Natural killer cell (primary cell): ENCODE data around the gene HARBI1. TPM values are rescaled to one million over a fixed set of nuclear protein-coding genes. Genes with fewer than 3 reads are reported as not detected.

Experiments
- ATAC-seq, 3 donors: fragments of 150-1000 bp in 2 of 3; fragments of 200-7000 bp in 1 of 3; cut with Tn5 transposase; 1 replicate in 1 of 3; 2 replicates in 2 of 3; pipeline ENCODE4 v1.10.0; 2021; ENCODE audit warnings: mild to moderate bottlenecking in 2 of 3, moderate library complexity in 2 of 3
- DNase-seq, 2 donors: peaks; one replicate each; pipeline versions ENCODE4 v3.0.0 to v3.0.0-alpha.2; 2013 to 2021; ENCODE audit warnings: mixed read lengths in 1 of 2
- H3K27ac ChIP-seq: one replicate; pipeline ENCODE4 v1.5.1; 2013; ENCODE audit warnings: mild to moderate bottlenecking, low read length
- H3K27me3 ChIP-seq: one replicate; pipeline ENCODE4 v1.6.1; 2013; ENCODE audit warnings: low read length; ENCODE audit not compliant: control insufficient read depth, insufficient read depth
- H3K36me3 ChIP-seq: one replicate; pipeline ENCODE4 v1.6.1; 2013; ENCODE audit warnings: low read length; ENCODE audit not compliant: control insufficient read depth, insufficient read depth
- H3K4me1 ChIP-seq: one replicate; pipeline ENCODE4 v1.6.1; 2013; ENCODE audit warnings: low read length; ENCODE audit not compliant: control insufficient read depth, insufficient read depth
- H3K4me3 ChIP-seq: one replicate; pipeline ENCODE4 v1.5.1; 2013; ENCODE audit warnings: low read length
- H3K9me3 ChIP-seq: one replicate; pipeline ENCODE4 v1.6.1; 2013; ENCODE audit warnings: low read length; ENCODE audit not compliant: control insufficient read depth, insufficient read depth
- H3K27ac Mint-ChIP-seq, 2 donors: one replicate each; pipeline ENCODE4 v1.8.0; 2022; ENCODE audit warnings: mild to moderate bottlenecking in 2 of 2, mixed read lengths in 2 of 2, moderate library complexity in 1 of 2
- H3K27me3 Mint-ChIP-seq, 2 donors: one replicate each; pipeline ENCODE4 v1.8.0; 2022; ENCODE audit warnings: low read depth in 2 of 2, mixed read lengths in 2 of 2
- H3K36me3 Mint-ChIP-seq: one replicate; pipeline ENCODE4 v1.8.0; 2022; ENCODE audit warnings: mixed read lengths
- H3K4me1 Mint-ChIP-seq, 2 donors: one replicate each; pipeline ENCODE4 v1.8.0; 2022; ENCODE audit warnings: mixed read lengths in 2 of 2
- H3K4me3 Mint-ChIP-seq: one replicate; pipeline ENCODE4 v1.8.0; 2022; ENCODE audit warnings: mild to moderate bottlenecking, moderate library complexity, mixed read lengths
- H3K9me3 Mint-ChIP-seq, 2 donors: one replicate each; pipeline ENCODE4 v1.8.0; 2022; ENCODE audit warnings: mixed read lengths in 2 of 2
- CTCF ChIP-seq: fragments of 200-600 bp; IDR thresholded peaks from one replicate; pipeline ENCODE4 v1.8.0; 2022; ENCODE audit warnings: antibody characterized with exemption
- WGBS: methylation state at CpG from one replicate; pipeline ENCODE4 v1.1.7; 2013; ENCODE audit warnings: missing lambda C conversion rate; ENCODE audit not compliant: insufficient coverage; 5-methylcytosine and 5-hydroxymethylcytosine counted together
- intact Hi-C: fragments of 100-400 bp; cut with micrococcal nuclease; formaldehyde crosslinking; loops from one replicate; pipeline ENCODE4 v1.14.2; 2022
- total RNA-seq, 4 donors: library from RNA; stranded (reverse); fragments of 120-200 nt in 1 of 4; gene quantifications; one replicate each; pipeline versions ENCODE4 v1.2.3 to v1.2.4, GENCODE V29; 2013 to 2022

The HARBI1 gene
- total RNA-seq, 3 donors from 2014 or later (not counting 1 experiment from before 2014, with no cell fraction given): 9.9 to 16.8 (median 12.7) TPM

- Mint-ChIP-seq H3K4me1 (peaks cover 19 to 30% of the 10 kb centered on the region in 2 donors), H3K4me3 (no peak overlapping the region), H3K27me3 (no peaks in the 10 kb centered on the region), H3K27ac (no peak overlapping the region), H3K9me3 (no peaks in the 10 kb centered on the region), H3K36me3 (peaks cover 7% of the 10 kb centered on the region)
- DNase-seq (no peak), ATAC-seq (no peak)
- peaks cover 30% of the 10 kb centered on the region for H3K36me3 ChIP-seq
- H3K27ac ChIP-seq: no peak overlapping the region
- 97% methylated on average over 18 of the region's 22 CpGs for WGBS
- H3K27me3 ChIP-seq: no peaks in the 10 kb centered on the region
- intact Hi-C loops: no loop called here
- no peak for TF ChIP-seq CTCF
- no peak overlapping the region for H3K4me3 ChIP-seq
- no peaks in the 10 kb centered on the region for H3K9me3 ChIP-seq
- H3K4me1 ChIP-seq: peaks cover 2% of the 10 kb centered on the region
Observed at GRCh38 chr11:46633291-46634217, 16.5 kb upstream of the HARBI1 start.

GRCh38 chr11:46632502-46632901 lies 15.5 kb upstream of the HARBI1 start:
- Histone ChIP-seq H3K27ac (no peak overlapping the region), H3K9me3 (no peaks in the 10 kb centered on the region), H3K27me3 (no peaks in the 10 kb centered on the region), H3K4me3 (no peak overlapping the region), H3K36me3 (peaks cover 25% of the 10 kb centered on the region), H3K4me1 (peaks cover 2% of the 10 kb centered on the region)
- no peaks in the 10 kb centered on the region for H3K27me3 Mint-ChIP-seq
- H3K27ac Mint-ChIP-seq: peak overlapping the region; percentile 52 to 55
- H3K36me3 Mint-ChIP-seq: peaks cover 7% of the 10 kb centered on the region
- peak in 1 of 2 donors; percentile 18 for DNase-seq
- intact Hi-C loops: no loop called here
- H3K4me3 Mint-ChIP-seq: no peak overlapping the region
- H3K9me3 Mint-ChIP-seq: no peaks in the 10 kb centered on the region
- peak in 2 of 3 donors; percentile 50 to 88 for ATAC-seq
- 33% methylated on average over 1 of the region's 1 CpG for WGBS
- no peak for TF ChIP-seq CTCF
- H3K4me1 Mint-ChIP-seq: peaks cover 15 to 25% of the 10 kb centered on the region in 2 donors

GRCh38 chr11:46631676-46632075 lies 14.6 kb upstream of the HARBI1 start:
- Mint-ChIP-seq H3K4me3 (no peak overlapping the region), H3K9me3 (no peaks in the 10 kb centered on the region), H3K27me3 (no peaks in the 10 kb centered on the region), H3K36me3 (peaks cover 7% of the 10 kb centered on the region), H3K4me1 (peaks cover 15 to 25% of the 10 kb centered on the region in 2 donors), H3K27ac (peak overlapping the region in 1 of 2 donors; percentile 52)
- Histone ChIP-seq H3K4me1 (peaks cover 2% of the 10 kb centered on the region), H3K9me3 (no peaks in the 10 kb centered on the region), H3K27me3 (no peaks in the 10 kb centered on the region), H3K27ac (no peak overlapping the region), H3K36me3 (peaks cover 28% of the 10 kb centered on the region), H3K4me3 (no peak overlapping the region)
- intact Hi-C loops: no loop called here
- no peak for TF ChIP-seq CTCF
- ATAC-seq (no peak), DNase-seq (no peak)
- WGBS: 100% methylated on average over 2 of the region's 2 CpGs
